ENCODE measurements around the gene OR4C15. TPM values are rescaled to one million over a fixed set of nuclear protein-coding genes. Genes with fewer than 3 reads are reported as not detected.

The OR4C15 gene
- polyA plus RNA-seq (not detected in 3 replicates), polyA minus RNA-seq (not detected in 3 replicates)
- polyA plus RNA-seq (2011; ENCODE audit: low read depth), result not detected
- not detected in 2 replicates for polyA plus RNA-seq (2011; cell fraction: cytosol; rRNA removed)
- polyA plus RNA-seq (2011; cell fraction: nucleus; rRNA removed), result not detected in 2 replicates
- not detected in 2 replicates for polyA plus RNA-seq (2012; ENCODE audit: low replicate concordance)
- polyA minus RNA-seq (2011; cell fraction: cytosol; rRNA and poly(A)+ RNA removed), result not detected
- polyA minus RNA-seq (2011; cell fraction: nucleus; rRNA and poly(A)+ RNA removed), result not detected in 2 replicates

GRCh38 chr11:55554169-55554568, at the start of gene OR4C15:
TSS of gene OR4C15 (plus strand) at chr11:55554469. CDS start at chr11:55554469, 0 bp downstream.
- FAIRE-seq (no peak), DNase-seq (ENCODE audit: low read depth, low spot score) (no peak)
- H3K27me3 ChIP-seq (ENCODE audit: control insufficient read depth, extremely low read depth, insufficient read depth, low read length), result no peaks in the 10 kb centered on the region
- H3K36me3 ChIP-seq (ENCODE audit: control insufficient read depth in 2 of 2, extremely low read depth in 1 of 2, insufficient read depth in 2 of 2, low read length in 2 of 2), result no peaks in the 10 kb centered on the region
- H3K79me2 ChIP-seq (ENCODE audit: control insufficient read depth, insufficient read depth, low read length), result no peaks in the 10 kb centered on the region
- H3K27ac ChIP-seq (ENCODE audit: control insufficient read depth, insufficient read depth, low read length), result no peak within 1 kb of the TSS
- H2AFZ ChIP-seq (ENCODE audit: control insufficient read depth, low read length), result no peak within 1 kb of the TSS
- H3K9ac ChIP-seq (ENCODE audit: control insufficient read depth, extremely low read depth, insufficient read depth, low read length), result no peak within 1 kb of the TSS
- no peak within 1 kb of the TSS for H3K4me2 ChIP-seq (ENCODE audit: control insufficient read depth, extremely low read depth, insufficient read depth, low read depth, low read length)
- H3K4me1 ChIP-seq (ENCODE audit: control insufficient read depth, extremely low read depth, insufficient read depth, low read length), result no peaks in the 10 kb centered on the region
- TF ChIP-seq, protein P1, sequence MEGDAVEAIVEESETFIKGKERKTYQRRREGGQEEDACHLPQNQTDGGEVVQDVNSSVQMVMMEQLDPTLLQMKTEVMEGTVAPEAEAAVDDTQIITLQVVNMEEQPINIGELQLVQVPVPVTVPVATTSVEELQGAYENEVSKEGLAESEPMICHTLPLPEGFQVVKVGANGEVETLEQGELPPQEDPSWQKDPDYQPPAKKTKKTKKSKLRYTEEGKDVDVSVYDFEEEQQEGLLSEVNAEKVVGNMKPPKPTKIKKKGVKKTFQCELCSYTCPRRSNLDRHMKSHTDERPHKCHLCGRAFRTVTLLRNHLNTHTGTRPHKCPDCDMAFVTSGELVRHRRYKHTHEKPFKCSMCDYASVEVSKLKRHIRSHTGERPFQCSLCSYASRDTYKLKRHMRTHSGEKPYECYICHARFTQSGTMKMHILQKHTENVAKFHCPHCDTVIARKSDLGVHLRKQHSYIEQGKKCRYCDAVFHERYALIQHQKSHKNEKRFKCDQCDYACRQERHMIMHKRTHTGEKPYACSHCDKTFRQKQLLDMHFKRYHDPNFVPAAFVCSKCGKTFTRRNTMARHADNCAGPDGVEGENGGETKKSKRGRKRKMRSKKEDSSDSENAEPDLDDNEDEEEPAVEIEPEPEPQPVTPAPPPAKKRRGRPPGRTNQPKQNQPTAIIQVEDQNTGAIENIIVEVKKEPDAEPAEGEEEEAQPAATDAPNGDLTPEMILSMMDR (optimal IDR thresholded peaks at IDR 0.05 in 1 of 3, IDR thresholded peaks at IDR 0.05 in 1 of 3, conservative IDR thresholded peaks at IDR 0.05 in 1 of 3; ENCODE audit: extremely low read depth in 1 of 3, insufficient read depth in 2 of 3, low read length in 3 of 3), result no peak
- TF ChIP-seq EZH2 (IDR thresholded peaks at IDR 0.05; ENCODE audit: low read length), result no peak
- no peaks in the 10 kb centered on the region for H3K9me1 ChIP-seq (ENCODE audit: control insufficient read depth, extremely low read depth, insufficient read depth, low read length)
- dilution Hi-C loops (cut with MboI; ENCODE audit: extremely low pct_ligation_motif_present, low sequenced_read_pairs), result no loop called here
- H4K20me1 ChIP-seq (ENCODE audit: control insufficient read depth, extremely low read depth, insufficient read depth, low read length), result no peaks in the 10 kb centered on the region
- peaks cover 2% of the 10 kb centered on the region for H3K9me3 ChIP-seq (ENCODE audit: control insufficient read depth, low read depth, low read length)
- H3K4me3 ChIP-seq (ENCODE audit: control insufficient read depth in 2 of 3, extremely low read depth in 1 of 3, insufficient read depth in 2 of 3, low read depth in 1 of 3, low read length in 3 of 3), result no peak within 1 kb of the TSS

- Histone ChIP-seq H3K36me3 (ENCODE audit: control insufficient read depth in 2 of 2, extremely low read depth in 1 of 2, insufficient read depth in 2 of 2, low read length in 2 of 2) (no peaks in the 10 kb centered on the region), H2AFZ (ENCODE audit: control insufficient read depth, low read length) (no peak within 1 kb of the TSS), H3K9ac (ENCODE audit: control insufficient read depth, extremely low read depth, insufficient read depth, low read length) (no peak within 1 kb of the TSS), H3K4me3 (ENCODE audit: control insufficient read depth in 2 of 3, extremely low read depth in 1 of 3, insufficient read depth in 2 of 3, low read depth in 1 of 3, low read length in 3 of 3) (no peak within 1 kb of the TSS), H3K27me3 (ENCODE audit: control insufficient read depth, extremely low read depth, insufficient read depth, low read length) (no peaks in the 10 kb centered on the region), H3K27ac (ENCODE audit: control insufficient read depth, insufficient read depth, low read length) (no peak within 1 kb of the TSS), H3K9me1 (ENCODE audit: control insufficient read depth, extremely low read depth, insufficient read depth, low read length) (no peaks in the 10 kb centered on the region), H3K4me2 (ENCODE audit: control insufficient read depth, extremely low read depth, insufficient read depth, low read depth, low read length) (no peak within 1 kb of the TSS), H3K9me3 (ENCODE audit: control insufficient read depth, low read depth, low read length) (no peaks in the 10 kb centered on the region), H4K20me1 (ENCODE audit: control insufficient read depth, extremely low read depth, insufficient read depth, low read length) (no peaks in the 10 kb centered on the region), H3K79me2 (ENCODE audit: control insufficient read depth, insufficient read depth, low read length) (no peaks in the 10 kb centered on the region), H3K4me1 (ENCODE audit: control insufficient read depth, extremely low read depth, insufficient read depth, low read length) (no peaks in the 10 kb centered on the region)
- FAIRE-seq, result no peak
- dilution Hi-C loops (cut with MboI; ENCODE audit: extremely low pct_ligation_motif_present, low sequenced_read_pairs), result no loop called here
- no peak for TF ChIP-seq EZH2 (IDR thresholded peaks at IDR 0.05; ENCODE audit: low read length)
- TF ChIP-seq, protein P1 (optimal IDR thresholded peaks at IDR 0.05 in 1 of 3, IDR thresholded peaks at IDR 0.05 in 1 of 3, conservative IDR thresholded peaks at IDR 0.05 in 1 of 3; ENCODE audit: extremely low read depth in 1 of 3, insufficient read depth in 2 of 3, low read length in 3 of 3), result no peak
- no peak for DNase-seq (ENCODE audit: low read depth, low spot score)
These were observed 17.6 kb downstream of the OR4C15 start, which contains the start of gene OR4C16 for GRCh38 chr11:55571828-55572227. TSS of gene OR4C16 (plus strand) at chr11:55572128. CDS start at chr11:55572128, 0 bp downstream.
